AG09319 (cell line): ENCODE results near the gene ESR2.

Source experiments
- DNase-seq: peaks from one replicate; pipeline ENCODE4 v3.0.0-alpha.2; 2010; ENCODE audit warnings: low read depth; ENCODE audit errors: extremely low read depth
- CTCF ChIP-seq: IDR thresholded peaks from 2 replicates; pipeline ENCODE4 v1.5.1; 2011; ENCODE audit warnings: low read depth, mild to moderate bottlenecking, inconsistent platforms, low read length, moderate library complexity

ESR2 gene

GRCh38 chr14:64196814-64197411 lies 97.3 kb downstream of the ESR2 start:
- no peak for TF ChIP-seq CTCF
- no peak for DNase-seq

DNA sequence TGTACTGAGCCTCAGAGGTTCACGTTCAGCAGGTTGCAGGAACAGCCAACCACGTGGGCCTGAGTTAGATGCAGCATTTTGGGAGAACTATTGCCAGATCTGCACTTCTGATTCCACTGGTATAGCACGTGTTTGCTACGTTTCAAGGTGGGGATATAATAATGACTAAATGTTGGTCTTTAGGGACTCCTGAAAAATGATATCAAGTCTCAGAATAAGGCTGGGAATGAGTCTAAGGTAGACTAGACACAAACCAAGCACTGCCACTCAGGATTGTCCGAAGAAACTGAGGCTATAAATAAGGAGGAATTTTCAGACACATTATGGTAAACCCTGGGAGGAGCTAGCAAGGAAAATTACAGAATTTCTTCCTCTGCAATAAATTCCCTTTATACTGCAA lies 98.1 kb downstream of the ESR2 start:
- no peak for DNase-seq
- TF ChIP-seq CTCF: no peak

- DNase-seq: no peak
Observed at GRCh38 chr14:64195199-64195598, 99.0 kb downstream of the ESR2 start.

GRCh38 chr14:64194404-64194803 lies 99.8 kb downstream of the ESR2 start:
- no peak for TF ChIP-seq CTCF
- no peak for DNase-seq

More at GRCh38 chr14:64195199-64195598, 99.0 kb downstream of the ESR2 start:
- TF ChIP-seq CTCF: no peak

DNA sequence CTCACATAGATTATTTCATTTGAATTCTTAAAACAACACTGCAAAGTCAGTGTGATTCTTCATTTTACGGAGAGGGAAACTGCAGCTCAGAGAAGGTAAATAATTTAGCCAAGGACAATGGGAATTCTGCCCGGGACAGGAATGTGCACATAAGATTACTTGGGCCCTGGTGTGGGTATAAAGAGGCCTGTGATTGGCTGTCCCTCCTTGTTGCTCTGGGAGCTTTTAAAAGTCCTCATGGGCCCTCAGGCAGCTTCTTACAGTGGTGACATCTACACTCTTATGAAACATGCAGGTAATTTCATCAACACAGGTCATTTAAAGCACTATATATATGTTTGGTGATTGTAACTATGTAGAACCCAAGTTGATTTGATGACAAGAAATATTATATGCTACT lies 100.3 kb downstream of the ESR2 start:
- DNase-seq: no peak
- TF ChIP-seq CTCF: no peak

DNA sequence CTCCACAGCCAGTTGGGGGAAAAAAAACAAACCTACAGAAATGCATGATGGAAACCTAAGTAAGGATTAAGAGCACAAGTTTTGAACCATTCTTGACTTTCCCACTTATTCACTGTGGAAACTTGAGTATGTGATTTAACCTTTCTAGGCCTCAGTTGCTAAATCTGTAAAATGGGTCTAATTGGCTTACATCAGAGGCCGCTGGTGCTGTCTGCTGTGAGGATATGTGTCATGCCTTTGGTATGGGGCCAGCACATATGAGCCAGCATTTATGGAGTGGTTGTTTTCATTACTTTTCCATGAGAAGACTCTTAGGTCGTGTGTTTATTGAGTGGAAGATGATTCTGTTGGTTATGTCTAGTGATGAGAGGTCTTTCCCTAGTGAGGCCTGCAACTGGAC lies 102.4 kb downstream of the ESR2 start:
- DNase-seq: peak; percentile 34
- no peak for TF ChIP-seq CTCF

GRCh38 chr14:64190974-64191502 lies 103.1 kb downstream of the ESR2 start:
- TF ChIP-seq CTCF: no peak
- no peak for DNase-seq
